Small intestine (tissue), 7 donors: Measurements from ENCODE around the gene HPSE2. TPM values are rescaled to one million over a fixed set of nuclear protein-coding genes. Genes with fewer than 3 reads are reported as not detected.

Experiments used
- DNase-seq, 2 donors: peaks; one replicate each; pipeline versions ENCODE4 v3.0.0 to v3.0.0-alpha.2; 2013
- FAIRE-seq: peaks from 2 replicates; lab custom pipeline; 2012; peaks lifted over from hg19 to GRCh38; lab: Jason Lieb, UNC
- H3K27ac ChIP-seq, 3 donors: one replicate each; pipeline ENCODE4 v1.5.1; 2013; ENCODE audit warnings: low read length in 2 of 3, mild to moderate bottlenecking in 2 of 3, control low read depth in 1 of 3, inconsistent platforms in 1 of 3, low read depth in 1 of 3, moderate library complexity in 1 of 3
- H3K27me3 ChIP-seq, 3 donors: one replicate each; pipeline ENCODE4 v1.6.1; 2013; ENCODE audit warnings: low read length in 3 of 3, inconsistent platforms in 1 of 3; ENCODE audit not compliant: control insufficient read depth in 3 of 3, insufficient read depth in 3 of 3
- H3K36me3 ChIP-seq, 3 donors: one replicate each; pipeline ENCODE4 v1.6.1; 2013; ENCODE audit warnings: low read length in 3 of 3, inconsistent platforms in 1 of 3, low read depth in 1 of 3, mild to moderate bottlenecking in 1 of 3, moderate library complexity in 1 of 3; ENCODE audit not compliant: control insufficient read depth in 3 of 3, insufficient read depth in 2 of 3
- H3K4me1 ChIP-seq, 3 donors: one replicate each; pipeline ENCODE4 v1.6.1; 2013; ENCODE audit warnings: low read length in 2 of 3, inconsistent platforms in 1 of 3, low read depth in 1 of 3, mild to moderate bottlenecking in 1 of 3, moderate library complexity in 1 of 3; ENCODE audit not compliant: control insufficient read depth in 3 of 3, insufficient read depth in 2 of 3
- H3K4me3 ChIP-seq, 3 donors: one replicate each; pipeline ENCODE4 v1.5.1; 2013; ENCODE audit warnings: low read length in 3 of 3, control low read depth in 1 of 3, inconsistent platforms in 1 of 3, low read depth in 1 of 3, mild to moderate bottlenecking in 1 of 3, moderate library complexity in 1 of 3
- H3K9me3 ChIP-seq, 2 donors: one replicate each; pipeline ENCODE4 v1.6.1; 2013; ENCODE audit warnings: low read depth in 1 of 2, low read length in 1 of 2; ENCODE audit not compliant: control insufficient read depth in 2 of 2, insufficient read depth in 1 of 2
- WGBS, 3 donors: extraction: QIAGEN DNeasy Blood & Tissue Kit; methylation state at CpG; one replicate each; pipeline ENCODE4 v1.1.7; 2013; 5-methylcytosine and 5-hydroxymethylcytosine counted together
- polyA plus RNA-seq, 4 donors: library from polyadenylated mRNA; stranded (reverse) in 3 of 4; unstranded in 1 of 4; fragments of 200-250 nt in 3 of 4; fragments of 120-200 nt in 1 of 4; gene quantifications; one replicate each; pipeline versions ENCODE4 v1.2.1 to v1.2.3, GENCODE V29; 2013
- donor health status: healthy with polysubstance abuse.
- donor health status: control.
- donor health status: control.
- donor health status: Bipolar disorder and iron deficiency.
- donor health status: healthy.

HPSE2 gene
- polyA plus RNA-seq, 4 donors = 0.22 to 9.4 (median 1.2) TPM

DNA sequence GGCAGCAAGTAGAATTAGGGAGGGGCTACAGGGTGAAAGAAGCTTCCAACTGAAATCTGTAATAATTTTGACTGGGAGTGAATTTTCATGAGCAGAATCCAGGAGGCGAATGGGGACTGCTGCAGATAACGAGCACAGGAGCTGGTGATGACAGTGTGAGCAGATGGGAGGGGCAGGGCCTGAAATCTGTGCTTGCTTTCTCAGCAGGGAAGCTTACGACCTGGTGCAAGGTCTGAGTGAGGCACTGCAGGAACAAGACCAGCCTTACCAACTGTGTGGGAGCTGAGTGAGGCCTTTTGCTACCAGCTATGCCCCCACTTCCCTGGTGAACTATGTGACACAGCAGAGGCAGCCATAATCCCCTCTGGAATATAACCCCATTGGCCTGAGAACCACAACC lies 109.8 kb downstream of the HPSE2 start:
- no peaks in the 10 kb centered on the region for H3K36me3 ChIP-seq
- 33 to 56% (median 46%) methylated on average over 3 of the region's 3 CpGs for WGBS, 3 donors
- DNase-seq = no peak
- H3K27ac ChIP-seq = no peak overlapping the region
- H3K9me3 ChIP-seq = peaks cover 0 to 17% of the 10 kb centered on the region in 2 donors
- no peak for FAIRE-seq
- H3K4me3 ChIP-seq = no peak overlapping the region
- no peaks in the 10 kb centered on the region for H3K27me3 ChIP-seq
- no peaks in the 10 kb centered on the region for H3K4me1 ChIP-seq

DNA sequence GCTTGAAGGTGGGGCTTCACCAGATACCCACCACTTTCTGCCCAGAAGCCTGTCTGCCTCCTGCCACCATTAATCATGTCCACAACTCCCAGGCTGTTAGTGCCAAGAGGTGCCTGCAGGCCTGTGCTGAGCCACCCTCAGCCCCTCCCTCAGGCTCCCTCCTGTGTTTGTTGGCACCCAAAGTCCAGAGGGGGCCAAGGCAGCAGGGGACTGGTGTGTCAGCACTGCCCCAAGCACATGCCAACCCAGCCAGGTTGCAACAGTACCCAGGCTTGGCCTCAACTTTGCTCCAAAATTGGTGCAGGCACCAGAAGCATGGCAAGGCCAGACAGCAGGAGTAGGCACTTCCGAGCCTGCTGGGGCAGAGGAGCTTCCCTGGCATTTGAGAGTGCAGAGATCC lies 111.3 kb downstream of the HPSE2 start:
- Histone ChIP-seq H3K27me3 (no peaks in the 10 kb centered on the region), H3K9me3 (peaks cover 0 to 17% of the 10 kb centered on the region in 2 donors), H3K4me3 (no peak overlapping the region), H3K36me3 (no peaks in the 10 kb centered on the region), H3K4me1 (no peaks in the 10 kb centered on the region), H3K27ac (no peak overlapping the region)
- 92 to 94% (median 93%) methylated on average over 1 of the region's 1 CpG for WGBS, 3 donors
- FAIRE-seq (no peak), DNase-seq (no peak)

GRCh38 chr10:99123851-99124250 lies 111.8 kb downstream of the HPSE2 start:
- H3K4me3 ChIP-seq = no peak overlapping the region
- H3K36me3 ChIP-seq = no peaks in the 10 kb centered on the region
- FAIRE-seq (no peak), DNase-seq (no peak)
- 77 to 87% (median 85%) methylated on average over 5 of the region's 5 CpGs for WGBS, 3 donors
- no peaks in the 10 kb centered on the region for H3K27me3 ChIP-seq
- no peaks in the 10 kb centered on the region for H3K4me1 ChIP-seq
- peaks cover 0 to 17% of the 10 kb centered on the region in 2 donors for H3K9me3 ChIP-seq
- no peak overlapping the region for H3K27ac ChIP-seq

GRCh38 chr10:99123336-99123735 lies 112.3 kb downstream of the HPSE2 start:
- FAIRE-seq = no peak
- WGBS, 3 donors = 75 to 78% (median 78%) methylated on average over 3 of the region's 3 CpGs

GRCh38 chr10:99119258-99119748 lies 116.3 kb downstream of the HPSE2 start:
- FAIRE-seq (no peak), DNase-seq (no peak)
- H3K4me1 ChIP-seq = no peaks in the 10 kb centered on the region
- H3K4me3 ChIP-seq = no peak overlapping the region
- H3K36me3 ChIP-seq = no peaks in the 10 kb centered on the region
- no peak overlapping the region for H3K27ac ChIP-seq
- peaks cover 0 to 4% of the 10 kb centered on the region in 2 donors for H3K9me3 ChIP-seq
- H3K27me3 ChIP-seq = no peaks in the 10 kb centered on the region

More at GRCh38 chr10:99123336-99123735, 112.3 kb downstream of the HPSE2 start:
- H3K4me1 ChIP-seq = no peaks in the 10 kb centered on the region
- H3K27ac ChIP-seq = no peak overlapping the region
- H3K4me3 ChIP-seq = no peak overlapping the region
- H3K36me3 ChIP-seq = no peaks in the 10 kb centered on the region
- DNase-seq = no peak
- H3K9me3 ChIP-seq = peaks cover 0 to 15% of the 10 kb centered on the region in 2 donors
- H3K27me3 ChIP-seq = no peaks in the 10 kb centered on the region

GRCh38 chr10:99115703-99116102 lies 119.9 kb downstream of the HPSE2 start:
- H3K27ac ChIP-seq = no peak overlapping the region
- no peaks in the 10 kb centered on the region for H3K9me3 ChIP-seq
- H3K4me1 ChIP-seq = no peaks in the 10 kb centered on the region
- H3K27me3 ChIP-seq = no peaks in the 10 kb centered on the region
- no peaks in the 10 kb centered on the region for H3K36me3 ChIP-seq
- FAIRE-seq (no peak), DNase-seq (no peak)
- H3K4me3 ChIP-seq = no peak overlapping the region

DNA sequence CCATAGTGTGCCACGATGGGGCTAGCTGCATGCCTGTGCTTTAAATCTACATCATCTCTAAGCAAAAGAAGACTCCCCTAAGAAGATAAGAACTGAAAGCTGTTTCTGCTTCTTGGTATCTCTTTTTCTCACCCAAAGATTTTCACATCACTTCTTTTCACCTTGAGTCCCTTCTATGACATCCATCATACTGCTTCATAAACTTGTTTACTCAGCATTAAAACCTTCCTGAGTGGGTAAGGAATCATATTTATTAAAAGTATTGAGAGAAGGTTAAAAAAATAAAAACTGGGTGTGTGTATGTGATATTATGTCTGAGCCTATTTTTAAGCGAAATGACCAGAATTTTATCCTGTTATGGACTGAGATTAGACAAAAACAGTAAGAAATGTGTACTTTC lies 150.3 kb downstream of the HPSE2 start:
- 81 to 83% (median 82%) methylated on average over 2 of the region's 2 CpGs for WGBS, 3 donors
- Histone ChIP-seq H3K4me3 (no peak overlapping the region), H3K27ac (no peak overlapping the region), H3K27me3 (no peaks in the 10 kb centered on the region), H3K9me3 (no peaks in the 10 kb centered on the region), H3K36me3 (no peaks in the 10 kb centered on the region), H3K4me1 (no peaks in the 10 kb centered on the region)
- DNase-seq (no peak), FAIRE-seq (no peak)

DNA sequence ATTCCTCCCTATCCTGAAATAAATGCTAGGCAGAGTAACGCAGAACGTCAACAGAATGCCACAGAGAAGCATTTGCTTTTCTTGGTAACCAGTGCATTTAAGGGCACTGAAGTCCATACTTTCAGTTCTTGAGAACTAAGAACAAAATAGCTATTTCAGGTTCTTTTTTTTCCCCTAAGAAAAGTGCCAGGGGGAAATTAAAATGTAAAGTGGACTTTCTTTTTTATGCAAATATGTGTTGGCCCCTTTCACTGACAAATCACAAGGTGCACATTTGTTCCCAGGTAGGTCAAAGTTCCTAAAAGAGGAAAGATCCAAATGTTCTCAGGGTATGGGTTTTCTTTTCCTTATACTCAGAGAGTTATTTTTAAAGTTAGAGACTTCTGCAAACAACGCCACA lies 151.5 kb downstream of the HPSE2 start:
- no peak for FAIRE-seq
- Histone ChIP-seq H3K9me3 (no peaks in the 10 kb centered on the region), H3K4me1 (no peaks in the 10 kb centered on the region), H3K4me3 (no peak overlapping the region), H3K36me3 (no peaks in the 10 kb centered on the region), H3K27me3 (no peaks in the 10 kb centered on the region), H3K27ac (no peak overlapping the region)
- 44 to 56% (median 54%) methylated on average over 3 of the region's 3 CpGs for WGBS, 3 donors
- DNase-seq = no peak

GRCh38 chr10:99080275-99080945 lies 155.2 kb downstream of the HPSE2 start:
- Histone ChIP-seq H3K27ac (no peak overlapping the region), H3K27me3 (no peaks in the 10 kb centered on the region), H3K9me3 (no peaks in the 10 kb centered on the region), H3K36me3 (no peaks in the 10 kb centered on the region), H3K4me3 (no peak overlapping the region), H3K4me1 (no peaks in the 10 kb centered on the region)
- FAIRE-seq (no peak), DNase-seq (no peak)
- 50 to 69% (median 59%) methylated on average over 1 of the region's 1 CpG for WGBS, 3 donors
